GM18519 (cell line): ENCODE measurements around the gene RAB3C.

Experiments
- ATAC-seq: cut with Tn5 transposase; IDR thresholded peaks from one replicate; pipeline ENCODE4 v1.9.1; 2021; ENCODE audit warnings: mild to moderate bottlenecking, moderate library complexity; ENCODE audit not compliant: unreplicated experiment, low FRiP score

The RAB3C gene

DNA sequence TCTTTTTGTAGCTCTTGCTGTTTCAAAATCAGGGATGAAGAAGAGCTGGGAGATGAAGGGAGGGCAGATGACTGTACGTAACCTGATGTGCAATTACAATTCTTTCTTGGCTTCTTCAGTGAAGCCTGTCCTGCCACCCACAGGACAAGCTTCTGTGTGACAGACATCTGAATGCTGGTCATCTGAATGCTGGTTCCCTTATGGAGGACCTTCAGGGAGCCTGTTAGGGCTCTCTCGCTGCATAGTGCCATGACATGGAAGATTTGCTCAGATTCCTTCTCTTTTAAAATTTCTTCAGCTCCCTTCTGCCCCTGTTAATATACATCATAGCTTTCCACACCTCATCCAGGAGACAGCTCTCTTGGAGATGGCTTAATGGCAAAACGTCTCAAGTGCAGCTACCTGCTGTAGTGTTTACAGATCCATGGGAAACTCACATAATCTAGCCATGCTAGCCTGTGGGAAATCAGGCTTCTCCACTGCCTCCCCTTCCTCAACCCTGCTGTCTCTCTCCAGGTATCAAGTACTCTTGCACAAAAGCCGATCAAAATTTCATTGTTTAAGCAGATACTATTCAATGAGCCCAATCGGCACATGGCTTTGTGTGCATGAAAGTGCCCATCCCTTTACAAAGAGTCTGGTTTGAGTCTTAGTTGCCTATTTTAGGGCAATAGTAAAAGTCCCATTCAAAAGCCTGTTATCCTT, 134.6 kb downstream of the RAB3C start:
- no peak for ATAC-seq

DNA sequence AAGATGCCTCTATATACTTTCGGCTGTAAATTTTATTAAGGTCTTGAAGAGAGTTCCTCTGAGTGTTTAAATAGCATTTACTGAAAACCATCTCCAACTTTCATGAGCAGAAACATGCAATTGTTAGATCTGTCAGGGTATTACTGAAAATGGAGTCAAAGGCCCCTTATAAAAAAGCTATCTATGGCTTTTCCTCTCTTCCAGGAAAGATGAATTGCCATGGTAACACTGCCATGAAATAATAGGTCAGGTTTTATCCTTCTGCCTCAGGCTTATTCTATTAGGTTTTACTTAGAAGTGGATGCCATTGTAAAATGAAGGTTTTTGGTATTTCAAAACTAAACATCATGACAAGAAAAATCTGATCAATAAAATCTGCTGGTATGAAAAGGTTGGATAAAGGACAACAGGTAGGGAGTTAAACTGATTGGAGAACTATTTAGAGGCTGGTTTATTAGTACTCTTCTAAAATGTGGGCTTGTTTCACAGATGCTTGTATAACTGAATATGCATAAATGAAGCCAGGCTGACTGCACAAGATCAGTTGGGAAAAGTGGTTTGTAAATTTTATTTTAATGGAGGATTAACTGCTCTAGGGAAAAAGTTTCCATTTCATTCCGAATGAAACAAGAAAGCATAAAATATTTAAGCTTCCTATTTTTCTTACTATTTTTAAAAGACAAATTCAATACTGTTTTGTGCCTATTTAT, 135.5 kb downstream of the RAB3C start:
- ATAC-seq = no peak

DNA sequence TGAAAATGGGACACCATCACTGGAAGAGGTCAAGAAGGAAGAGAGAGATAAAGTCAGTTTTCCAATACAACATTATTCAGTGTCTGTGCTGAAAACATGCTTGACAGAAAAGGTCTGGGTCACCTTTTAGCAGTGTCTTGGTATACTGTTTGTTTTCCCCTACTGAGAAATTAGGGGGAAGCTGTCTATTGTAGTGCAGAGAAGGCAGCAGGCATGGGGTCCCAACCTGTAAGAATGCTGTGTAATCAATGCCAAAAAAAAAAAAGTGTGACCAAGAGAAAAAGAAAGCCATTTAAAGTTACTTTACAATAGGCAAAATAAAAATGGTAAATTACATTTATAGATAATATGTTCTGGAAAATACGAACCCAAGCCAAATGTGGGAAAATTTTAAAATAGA, 139.3 kb downstream of the RAB3C start:
- ATAC-seq = no peak

DNA sequence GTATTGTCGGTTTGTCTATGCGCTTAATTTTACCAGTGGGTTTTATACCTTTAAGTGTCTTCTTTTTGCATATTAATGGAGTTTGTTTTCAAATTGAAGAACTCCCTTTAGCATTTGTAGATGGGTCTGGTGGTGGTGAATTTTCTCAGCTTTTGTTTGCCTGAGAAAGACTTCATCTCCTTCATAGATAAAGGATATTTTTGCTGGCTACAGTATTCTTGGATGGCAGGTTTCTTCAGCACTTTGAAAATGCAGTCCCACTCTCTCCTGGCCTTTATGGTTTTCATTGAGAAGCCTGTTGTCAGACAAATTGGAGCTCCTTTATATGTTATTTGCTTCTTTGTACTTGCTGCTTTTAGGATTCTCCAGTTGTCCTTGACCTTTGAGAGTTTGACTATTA, 142.1 kb downstream of the RAB3C start:
- ATAC-seq = no peak

DNA sequence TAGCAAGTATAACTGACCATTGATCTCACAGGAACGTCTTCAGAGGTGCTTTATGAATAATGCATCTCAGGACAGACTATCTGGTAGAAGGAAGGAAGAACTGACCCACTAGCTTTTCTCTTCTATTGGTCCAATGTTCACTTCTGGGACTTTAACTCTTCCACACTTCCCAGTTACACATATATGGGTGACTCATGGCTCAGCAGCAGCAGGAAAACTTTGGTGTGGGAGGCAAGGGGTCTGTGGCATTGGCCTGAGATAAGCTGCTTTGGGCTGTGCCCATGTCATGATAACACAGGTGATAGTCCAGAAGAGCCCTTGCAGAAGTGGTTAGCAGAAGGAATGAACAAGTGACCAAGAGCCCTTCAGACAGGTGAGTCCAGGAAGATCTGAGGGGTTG, 148.8 kb downstream of the RAB3C start:
- no peak for ATAC-seq

DNA sequence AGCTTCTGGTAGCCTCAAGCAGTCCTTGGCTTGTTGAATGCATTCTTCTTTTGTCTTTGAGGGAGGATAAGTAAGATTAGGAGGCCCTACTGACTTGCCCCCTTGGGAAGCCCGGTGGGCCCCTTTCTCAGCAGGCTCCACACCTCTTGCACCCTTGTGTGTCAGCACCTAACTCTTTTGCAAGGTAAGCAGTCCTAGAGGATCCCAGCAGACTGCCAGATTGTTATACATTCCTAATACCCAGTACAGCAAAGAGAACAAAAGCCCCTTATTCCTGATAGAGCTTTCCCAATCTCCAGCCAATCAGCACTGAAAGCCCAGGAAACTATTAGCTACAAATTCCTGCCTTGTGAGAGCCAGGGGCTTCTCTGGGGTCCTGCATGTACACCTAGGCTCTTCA, 152.8 kb downstream of the RAB3C start:
- no peak for ATAC-seq

DNA sequence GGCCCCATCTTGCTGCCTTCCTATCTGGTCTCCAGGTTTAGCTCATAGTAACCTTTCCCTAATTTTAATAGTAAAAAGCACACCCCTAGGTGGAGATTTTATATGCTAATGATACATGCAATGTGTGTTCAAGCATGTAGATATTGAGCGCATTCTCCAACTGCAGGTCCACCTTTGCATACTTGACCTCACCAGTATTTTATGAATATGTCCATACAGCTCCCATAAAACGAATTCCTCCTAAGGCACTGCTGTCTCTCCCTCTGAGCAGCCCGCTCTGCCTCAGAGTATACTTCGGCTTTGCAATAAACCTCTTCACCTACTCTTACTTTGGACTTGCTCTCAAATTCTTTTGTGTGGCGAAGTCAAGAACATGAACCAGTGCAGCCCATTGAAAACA, 153.3 kb downstream of the RAB3C start:
- ATAC-seq = no peak

DNA sequence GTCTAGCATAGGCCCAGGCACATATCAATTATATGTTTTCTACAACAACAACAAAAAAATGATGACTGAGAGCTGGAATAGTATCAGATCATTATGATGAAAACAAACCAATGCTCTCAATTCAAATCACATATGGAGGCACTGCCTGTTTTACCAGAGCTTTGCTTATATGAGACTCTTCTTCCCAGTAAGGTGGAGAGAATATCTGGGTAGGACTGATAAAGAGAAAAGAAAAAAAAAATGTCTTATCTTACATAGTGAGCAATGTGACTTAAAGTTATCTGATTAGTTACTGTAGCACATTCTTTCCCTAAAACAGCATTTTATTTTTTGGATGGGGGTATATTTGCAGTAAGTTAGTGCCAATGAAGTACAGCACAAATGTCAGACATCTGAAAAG, 154.8 kb downstream of the RAB3C start:
- ATAC-seq = no peak

DNA sequence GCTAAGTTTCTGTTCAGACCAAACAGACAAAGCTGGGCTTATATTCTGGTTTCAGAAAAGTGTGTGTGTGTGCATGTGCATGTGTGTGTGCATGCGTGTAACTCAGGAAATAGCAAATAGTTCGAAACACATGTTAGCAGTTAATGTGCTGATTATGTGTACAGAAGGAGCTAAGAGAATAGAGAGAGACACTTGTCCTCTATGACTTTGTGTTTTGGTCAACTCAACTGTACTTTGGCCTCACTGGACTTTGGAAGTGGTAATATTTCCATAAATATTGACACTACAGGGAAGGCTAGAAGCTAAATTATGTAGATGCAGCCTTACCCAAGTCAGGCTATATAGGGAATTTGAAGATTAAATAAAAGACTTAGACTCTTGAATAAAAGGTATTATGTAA, 155.5 kb downstream of the RAB3C start:
- no peak for ATAC-seq

DNA sequence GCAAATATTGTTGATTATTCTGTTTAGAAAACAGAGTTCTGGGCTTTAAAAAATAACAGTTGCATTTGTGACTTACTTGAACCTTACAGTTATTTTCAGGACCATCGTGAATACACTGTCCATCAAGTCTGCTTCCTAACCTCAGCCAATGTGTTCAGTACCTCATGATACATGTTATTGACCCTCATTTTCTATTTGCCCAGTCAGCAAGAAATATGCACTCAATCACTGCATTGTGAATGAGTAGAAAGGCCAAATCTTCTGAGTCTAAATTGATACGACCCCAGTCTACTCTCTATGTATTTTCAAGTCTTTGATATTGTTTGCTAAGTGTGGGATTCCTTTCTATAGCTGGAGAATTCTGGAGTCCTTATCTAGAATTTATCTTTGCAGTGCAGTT, 156.2 kb downstream of the RAB3C start:
- ATAC-seq = no peak

DNA sequence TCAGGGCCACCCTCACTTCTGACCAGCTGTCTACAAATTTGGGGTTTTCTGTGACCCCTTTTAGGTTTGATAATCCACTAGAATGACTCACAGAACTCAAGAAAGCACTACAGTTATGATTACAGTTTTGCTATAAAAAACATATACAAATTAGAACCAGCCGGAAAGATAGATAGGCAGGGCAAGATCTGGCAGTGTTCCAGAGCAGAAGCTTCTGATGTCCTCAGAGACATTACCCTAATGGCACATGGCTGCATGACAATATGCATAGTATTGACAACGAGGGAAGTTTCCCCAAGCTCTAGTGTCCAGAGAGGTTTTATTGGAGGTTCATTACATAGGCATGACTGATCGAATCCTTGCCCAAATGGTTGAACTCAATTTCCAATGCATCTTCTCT, 158.1 kb downstream of the RAB3C start:
- no peak for ATAC-seq

DNA sequence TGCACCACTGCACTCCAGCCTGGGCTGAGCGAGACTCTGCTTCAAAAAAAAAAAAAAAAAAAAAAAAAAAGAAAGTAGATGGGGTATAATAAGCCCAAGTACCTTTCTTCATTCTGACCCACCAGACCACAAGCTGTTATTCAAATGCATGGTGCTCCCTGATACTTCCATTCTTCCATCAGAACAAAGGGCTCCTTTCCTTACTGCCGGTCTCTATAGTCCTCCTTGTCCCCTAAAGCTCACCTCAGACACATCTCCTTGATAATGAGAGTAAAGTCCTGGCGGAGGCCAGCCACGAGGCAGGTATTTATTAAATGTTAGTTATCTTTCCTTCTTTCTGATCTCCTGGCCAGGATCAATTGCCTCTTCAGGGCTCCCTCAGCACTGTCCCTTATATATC, 162.5 kb downstream of the RAB3C start:
- ATAC-seq = no peak

DNA sequence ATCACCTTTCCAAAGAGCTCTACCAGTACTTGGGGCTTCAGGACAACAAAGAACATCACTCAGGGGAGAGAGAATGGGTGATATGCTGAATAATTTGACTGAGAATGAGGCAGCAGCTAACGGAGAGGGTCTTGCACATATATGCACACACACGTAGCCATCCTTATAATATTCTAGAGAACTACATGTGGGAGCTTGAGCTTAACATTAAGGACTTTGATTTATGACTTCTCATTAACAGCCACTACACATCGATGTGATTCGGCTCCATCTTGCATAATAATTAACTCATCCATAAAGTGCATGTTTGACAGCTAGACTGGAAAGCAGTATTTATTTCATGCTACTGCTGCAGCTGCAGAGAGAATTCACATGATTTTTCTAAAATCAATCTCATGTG, 163.4 kb downstream of the RAB3C start:
- no peak for ATAC-seq

DNA sequence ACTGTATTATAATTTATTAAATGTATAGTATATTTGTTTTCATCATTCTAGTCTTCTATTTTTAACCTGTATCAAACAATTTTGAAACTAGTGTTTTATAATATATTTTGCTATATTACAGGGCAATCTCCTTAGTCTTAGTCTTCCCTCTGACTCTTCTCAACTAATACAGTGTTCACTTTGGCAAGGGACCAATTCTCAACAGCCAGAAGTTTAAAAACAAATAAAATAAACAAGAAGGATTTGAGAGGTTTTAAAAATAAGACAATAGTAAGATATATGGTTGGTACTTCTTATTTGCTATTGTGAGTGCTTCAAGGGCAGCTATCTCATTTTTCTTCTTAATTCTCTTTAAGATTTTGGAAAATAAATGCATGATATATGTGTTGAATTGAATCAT, 167.2 kb downstream of the RAB3C start:
- no peak for ATAC-seq

DNA sequence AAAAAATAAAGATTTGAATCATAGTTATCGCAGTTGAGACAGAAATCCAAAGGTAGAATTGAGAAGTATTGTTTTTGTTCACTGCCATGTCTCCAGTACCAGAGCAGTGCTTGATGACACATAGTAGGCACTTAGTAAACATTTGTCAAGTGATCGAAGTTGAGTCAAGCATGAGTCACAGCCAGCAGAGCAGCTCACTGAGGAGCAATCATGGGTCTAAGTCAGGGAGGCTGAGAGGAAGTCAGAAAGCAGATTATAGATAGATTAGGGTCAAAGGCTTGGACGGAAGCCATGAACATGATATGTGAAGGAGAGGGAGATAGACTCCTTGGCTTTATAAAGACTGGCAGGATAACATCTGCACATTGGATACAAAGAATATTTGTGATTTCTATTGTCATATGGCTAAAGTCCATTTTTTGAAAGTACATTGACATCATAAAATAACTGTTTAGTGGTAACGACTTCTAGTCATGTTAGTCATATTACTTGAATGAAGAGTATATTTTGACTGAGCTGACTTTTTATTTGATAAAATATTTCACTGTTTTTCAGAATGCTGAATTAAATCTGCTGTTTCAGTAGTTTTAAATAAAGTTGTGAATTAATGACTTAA, 168.5 kb downstream of the RAB3C start:
- no peak for ATAC-seq

DNA sequence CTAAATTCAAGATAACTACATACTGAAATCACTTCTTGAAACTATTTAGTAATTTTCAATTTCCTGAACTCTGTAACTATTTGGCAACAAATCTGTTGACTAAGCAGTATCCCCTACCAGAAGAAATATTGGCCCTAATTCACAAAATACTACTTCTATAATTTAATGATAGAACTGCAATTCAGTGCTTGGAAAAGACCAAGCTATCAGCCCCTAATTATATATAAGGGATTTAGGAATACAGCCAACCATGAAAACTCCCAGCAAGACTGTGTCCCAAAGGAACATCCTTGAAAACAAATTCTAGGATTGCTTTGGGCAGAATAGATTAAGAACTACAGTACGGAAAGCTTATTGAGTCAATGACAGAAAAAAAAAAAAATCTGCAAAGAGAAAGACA, 169.2 kb downstream of the RAB3C start:
- no peak for ATAC-seq

DNA sequence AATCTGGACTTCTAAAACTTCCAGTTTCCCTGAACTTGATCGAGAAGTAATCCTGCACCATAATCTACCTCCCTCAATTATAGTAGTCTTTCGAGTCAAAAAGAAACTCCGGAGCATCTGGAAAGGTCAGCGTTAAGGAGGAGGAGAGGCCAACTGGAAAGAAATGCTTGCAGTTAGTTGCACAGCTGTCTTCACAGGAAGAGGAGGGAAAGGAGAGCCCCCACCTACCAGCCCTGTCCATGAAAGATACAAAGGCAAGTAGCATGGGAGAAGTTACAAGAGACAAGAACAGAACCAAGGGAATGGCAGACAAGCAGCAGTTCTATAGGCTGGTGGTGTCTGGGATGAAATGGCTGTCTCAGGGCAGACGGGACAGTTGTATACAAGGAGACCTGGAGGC, 170.6 kb downstream of the RAB3C start:
- no peak for ATAC-seq

DNA sequence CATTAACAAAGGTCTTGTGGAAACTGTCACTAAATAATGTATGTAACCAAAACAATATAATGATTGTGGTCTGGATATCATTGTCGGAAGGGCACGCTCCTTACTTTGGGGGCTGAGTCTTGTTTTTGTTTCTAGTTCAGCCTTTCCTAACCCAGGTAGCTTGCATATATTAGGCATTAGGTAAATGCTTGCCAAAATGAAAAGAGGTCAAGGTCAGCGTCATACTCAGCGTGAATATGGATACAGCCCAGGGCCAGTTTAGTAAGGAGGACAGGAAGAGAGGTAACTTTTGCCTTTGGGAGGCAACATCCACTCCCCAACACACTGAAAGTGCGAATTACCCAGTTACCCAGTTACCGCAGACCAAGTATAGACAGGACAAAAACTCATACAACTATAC, 171.4 kb downstream of the RAB3C start:
- ATAC-seq = no peak

DNA sequence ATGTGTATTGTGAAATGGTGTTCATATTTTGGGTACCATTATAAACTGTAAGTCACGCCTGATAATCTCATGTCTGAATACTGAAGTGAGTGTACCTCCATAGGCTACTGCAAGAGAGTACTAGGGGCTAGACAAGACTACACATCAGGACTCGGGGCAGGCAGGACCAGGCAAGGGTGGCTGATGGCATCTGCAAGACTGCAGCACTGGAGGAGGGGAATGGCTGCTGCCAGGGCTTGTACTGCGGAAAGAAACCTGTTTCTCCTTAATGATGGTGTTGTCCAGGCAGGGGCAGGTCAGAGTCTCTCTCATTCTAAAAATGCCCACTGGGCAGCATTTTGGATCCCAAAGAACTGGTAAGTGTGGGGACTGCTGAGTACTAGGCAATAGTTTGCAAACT, 172.5 kb downstream of the RAB3C start:
- no peak for ATAC-seq

DNA sequence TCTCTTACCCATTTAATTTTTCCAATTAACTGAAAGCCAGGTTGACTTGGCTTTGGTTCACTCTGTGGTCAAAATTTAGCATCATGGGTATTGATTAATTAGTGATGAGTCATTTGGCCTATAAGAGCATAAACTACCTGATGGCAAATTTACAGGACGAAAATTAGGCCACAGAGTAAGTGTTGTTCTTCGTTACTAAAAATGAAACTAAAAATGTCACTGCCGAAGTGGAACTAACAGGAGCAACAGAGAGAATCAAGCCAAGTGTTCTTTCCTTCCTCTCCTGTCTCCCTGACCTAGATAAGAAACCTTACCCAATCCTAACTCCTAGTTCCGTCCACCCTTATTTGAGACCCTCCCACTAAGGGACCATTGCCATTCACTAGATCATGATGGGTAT, 176.9 kb downstream of the RAB3C start:
- peak; percentile 92 for ATAC-seq

DNA sequence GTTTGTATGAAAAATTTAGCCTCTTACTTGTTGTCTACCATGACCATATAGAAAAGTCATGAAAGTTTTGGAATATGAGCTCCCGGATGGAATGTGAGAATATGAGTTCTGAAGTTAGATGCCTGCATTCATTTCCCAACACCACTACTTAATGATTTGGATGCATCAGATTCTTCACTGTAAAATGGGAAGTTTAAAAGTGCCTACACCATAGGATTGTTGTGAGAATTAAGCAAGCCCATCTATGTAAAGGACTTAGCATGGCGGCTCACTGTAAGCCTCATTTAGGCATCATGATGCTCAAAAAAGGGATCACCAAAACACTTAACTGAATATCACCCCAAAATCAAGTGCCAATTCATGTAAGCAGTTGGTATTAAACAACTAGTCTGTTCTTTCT, 177.3 kb downstream of the RAB3C start:
- ATAC-seq = no peak

DNA sequence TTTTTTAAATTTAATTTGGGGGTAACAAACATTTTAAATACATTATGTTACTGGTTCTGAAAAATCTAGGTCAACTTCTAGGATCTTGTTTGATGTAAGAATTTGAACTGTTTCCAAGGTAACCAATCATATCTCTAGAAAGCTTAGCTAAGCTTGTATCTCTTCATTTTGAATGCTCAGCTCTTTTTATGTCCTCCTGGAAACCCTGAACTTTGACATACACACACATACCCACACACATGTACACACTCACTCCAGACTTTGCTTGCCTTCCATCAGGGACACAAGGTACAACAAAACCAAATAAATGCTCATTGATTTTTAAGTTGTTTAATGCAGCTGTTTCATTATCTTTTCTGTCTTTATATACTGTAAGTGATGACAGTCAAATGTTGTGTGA, 178.5 kb downstream of the RAB3C start:
- no peak for ATAC-seq
